Small intestine (tissue), 7 donors: Measurements from ENCODE around the gene IL17RC. TPM values are rescaled to one million over a fixed set of nuclear protein-coding genes. Genes with fewer than 3 reads are reported as not detected.
"Not testable (repeated sequence)": the region's sequence is repeated elsewhere in the genome, so short reads cannot be mapped to it uniquely, and the experiment has no call there.

Experiments
- DNase-seq, 2 donors: peaks; one replicate each; pipeline versions ENCODE4 v3.0.0 to v3.0.0-alpha.2; 2013
- FAIRE-seq: peaks from 2 replicates; lab custom pipeline; 2012; peaks lifted over from hg19 to GRCh38; lab: Jason Lieb, UNC
- H3K27ac ChIP-seq, 3 donors: one replicate each; pipeline ENCODE4 v1.5.1; 2013; ENCODE audit warnings: low read length in 2 of 3, mild to moderate bottlenecking in 2 of 3, control low read depth in 1 of 3, inconsistent platforms in 1 of 3, low read depth in 1 of 3, moderate library complexity in 1 of 3
- H3K27me3 ChIP-seq, 3 donors: one replicate each; pipeline ENCODE4 v1.6.1; 2013; ENCODE audit warnings: low read length in 3 of 3, inconsistent platforms in 1 of 3; ENCODE audit not compliant: control insufficient read depth in 3 of 3, insufficient read depth in 3 of 3
- H3K36me3 ChIP-seq, 3 donors: one replicate each; pipeline ENCODE4 v1.6.1; 2013; ENCODE audit warnings: low read length in 3 of 3, inconsistent platforms in 1 of 3, low read depth in 1 of 3, mild to moderate bottlenecking in 1 of 3, moderate library complexity in 1 of 3; ENCODE audit not compliant: control insufficient read depth in 3 of 3, insufficient read depth in 2 of 3
- H3K4me1 ChIP-seq, 3 donors: one replicate each; pipeline ENCODE4 v1.6.1; 2013; ENCODE audit warnings: low read length in 2 of 3, inconsistent platforms in 1 of 3, low read depth in 1 of 3, mild to moderate bottlenecking in 1 of 3, moderate library complexity in 1 of 3; ENCODE audit not compliant: control insufficient read depth in 3 of 3, insufficient read depth in 2 of 3
- H3K4me3 ChIP-seq, 3 donors: one replicate each; pipeline ENCODE4 v1.5.1; 2013; ENCODE audit warnings: low read length in 3 of 3, control low read depth in 1 of 3, inconsistent platforms in 1 of 3, low read depth in 1 of 3, mild to moderate bottlenecking in 1 of 3, moderate library complexity in 1 of 3
- H3K9me3 ChIP-seq, 2 donors: one replicate each; pipeline ENCODE4 v1.6.1; 2013; ENCODE audit warnings: low read depth in 1 of 2, low read length in 1 of 2; ENCODE audit not compliant: control insufficient read depth in 2 of 2, insufficient read depth in 1 of 2
- WGBS, 3 donors: extraction: QIAGEN DNeasy Blood & Tissue Kit; methylation state at CpG; one replicate each; pipeline ENCODE4 v1.1.7; 2013; 5-methylcytosine and 5-hydroxymethylcytosine counted together
- polyA plus RNA-seq, 4 donors: library from polyadenylated mRNA; stranded (reverse) in 3 of 4; unstranded in 1 of 4; fragments of 200-250 nt in 3 of 4; fragments of 120-200 nt in 1 of 4; gene quantifications; one replicate each; pipeline versions ENCODE4 v1.2.1 to v1.2.3, GENCODE V29; 2013
- donor health status: healthy with polysubstance abuse.
- donor health status: control.
- donor health status: control.
- donor health status: Bipolar disorder and iron deficiency.
- donor health status: healthy.

The IL17RC gene
- polyA plus RNA-seq, 4 donors = 35.7 to 96.2 (median 41.3) TPM

- not testable (repeated sequence) for DNase-seq
- 89 to 100% (median 96%) methylated on average over 6 to 32 of the region's 32 CpGs for WGBS, 3 donors
These were observed 23.0 kb downstream of the IL17RC start for GRCh38 chr3:9939906-9940305.

GRCh38 chr3:9940746-9941145 lies 23.8 kb downstream of the IL17RC start:
- FAIRE-seq (no peak), DNase-seq (no peak)
- Histone ChIP-seq H3K27ac (no peak overlapping the region), H3K4me3 (no peak overlapping the region), H3K9me3 (no peaks in the 10 kb centered on the region), H3K27me3 (no peaks in the 10 kb centered on the region), H3K4me1 (no peaks in the 10 kb centered on the region), H3K36me3 (peaks cover 3 to 52% (median 13%) of the 10 kb centered on the region in 3 donors)
- 96 to 98% (median 98%) methylated on average over 10 of the region's 10 CpGs for WGBS, 3 donors

More at GRCh38 chr3:9939906-9940305, 23.0 kb downstream of the IL17RC start:
- not testable (repeated sequence) for H3K27me3 ChIP-seq, H3K4me3 ChIP-seq, H3K4me1 ChIP-seq, H3K9me3 ChIP-seq, H3K27ac ChIP-seq, FAIRE-seq
- H3K36me3 ChIP-seq = peaks cover 3 to 56% (median 13%) of the 10 kb centered on the region in 3 donors

GRCh38 chr3:9942164-9942563 lies 25.3 kb downstream of the IL17RC start:
- FAIRE-seq (no peak), DNase-seq (no peak)
- Histone ChIP-seq H3K27me3 (no peaks in the 10 kb centered on the region), H3K9me3 (no peaks in the 10 kb centered on the region), H3K4me1 (peaks cover 0 to 5% (median 0%) of the 10 kb centered on the region in 3 donors), H3K4me3 (no peak overlapping the region), H3K27ac (no peak overlapping the region), H3K36me3 (peaks cover 3 to 49% (median 13%) of the 10 kb centered on the region in 3 donors)
- 86 to 90% (median 87%) methylated on average over 4 of the region's 4 CpGs for WGBS, 3 donors

GRCh38 chr3:9942934-9943690 lies 26.2 kb downstream of the IL17RC start:
- Histone ChIP-seq H3K4me3 (no peak overlapping the region), H3K27me3 (no peaks in the 10 kb centered on the region), H3K4me1 (peaks cover 0 to 7% (median 0%) of the 10 kb centered on the region in 3 donors), H3K27ac (no peak overlapping the region), H3K9me3 (no peaks in the 10 kb centered on the region), H3K36me3 (peaks cover 3 to 40% (median 9%) of the 10 kb centered on the region in 3 donors)
- no peak for FAIRE-seq
- no peak for DNase-seq
- 84 to 94% (median 90%) methylated on average over 11 of the region's 11 CpGs for WGBS, 3 donors

DNA sequence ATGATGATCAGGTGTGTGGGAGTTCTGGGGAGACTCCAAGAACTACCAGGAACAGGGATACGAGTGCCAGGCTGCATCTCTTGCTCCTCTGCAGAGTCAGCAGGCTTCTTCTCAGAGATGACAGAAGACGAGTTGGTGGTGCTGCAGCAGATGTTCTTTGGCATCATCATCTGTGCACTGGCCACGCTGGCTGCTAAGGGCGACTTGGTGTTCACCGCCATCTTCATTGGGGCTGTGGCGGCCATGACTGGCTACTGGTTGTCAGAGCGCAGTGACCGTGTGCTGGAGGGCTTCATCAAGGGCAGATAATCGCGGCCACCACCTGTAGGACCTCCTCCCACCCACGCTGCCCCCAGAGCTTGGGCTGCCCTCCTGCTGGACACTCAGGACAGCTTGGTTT lies 27.4 kb downstream of the IL17RC start:
- 89 to 94% (median 94%) methylated on average over 11 of the region's 11 CpGs for WGBS, 3 donors
- FAIRE-seq (no peak), DNase-seq (no peak)
- Histone ChIP-seq H3K4me1 (peaks cover 0 to 7% (median 0%) of the 10 kb centered on the region in 3 donors), H3K27me3 (no peaks in the 10 kb centered on the region), H3K9me3 (no peaks in the 10 kb centered on the region), H3K36me3 (peaks cover 3 to 41% (median 7%) of the 10 kb centered on the region in 3 donors), H3K27ac (no peak overlapping the region), H3K4me3 (no peak overlapping the region)

DNA sequence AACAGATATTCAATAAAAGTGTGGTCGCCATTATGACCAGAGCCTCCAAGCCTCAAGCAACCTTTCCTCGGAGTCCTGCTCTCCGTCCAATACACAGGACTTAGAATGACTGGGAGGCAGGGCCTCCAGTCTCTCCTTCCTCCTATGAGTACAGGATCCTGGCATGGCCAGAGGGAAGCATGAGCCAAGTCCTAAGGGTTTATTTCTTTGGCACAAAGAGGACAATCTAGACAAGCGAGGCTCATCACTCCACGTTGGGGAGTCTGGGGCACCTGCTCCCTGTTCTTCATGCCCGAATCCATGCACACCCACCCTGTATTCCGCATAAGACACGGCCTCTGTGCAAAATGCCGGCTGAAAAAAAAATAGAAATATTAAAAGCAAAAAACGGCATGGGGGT lies 28.5 kb downstream of the IL17RC start:
- H3K4me3 ChIP-seq = no peak overlapping the region

DNA sequence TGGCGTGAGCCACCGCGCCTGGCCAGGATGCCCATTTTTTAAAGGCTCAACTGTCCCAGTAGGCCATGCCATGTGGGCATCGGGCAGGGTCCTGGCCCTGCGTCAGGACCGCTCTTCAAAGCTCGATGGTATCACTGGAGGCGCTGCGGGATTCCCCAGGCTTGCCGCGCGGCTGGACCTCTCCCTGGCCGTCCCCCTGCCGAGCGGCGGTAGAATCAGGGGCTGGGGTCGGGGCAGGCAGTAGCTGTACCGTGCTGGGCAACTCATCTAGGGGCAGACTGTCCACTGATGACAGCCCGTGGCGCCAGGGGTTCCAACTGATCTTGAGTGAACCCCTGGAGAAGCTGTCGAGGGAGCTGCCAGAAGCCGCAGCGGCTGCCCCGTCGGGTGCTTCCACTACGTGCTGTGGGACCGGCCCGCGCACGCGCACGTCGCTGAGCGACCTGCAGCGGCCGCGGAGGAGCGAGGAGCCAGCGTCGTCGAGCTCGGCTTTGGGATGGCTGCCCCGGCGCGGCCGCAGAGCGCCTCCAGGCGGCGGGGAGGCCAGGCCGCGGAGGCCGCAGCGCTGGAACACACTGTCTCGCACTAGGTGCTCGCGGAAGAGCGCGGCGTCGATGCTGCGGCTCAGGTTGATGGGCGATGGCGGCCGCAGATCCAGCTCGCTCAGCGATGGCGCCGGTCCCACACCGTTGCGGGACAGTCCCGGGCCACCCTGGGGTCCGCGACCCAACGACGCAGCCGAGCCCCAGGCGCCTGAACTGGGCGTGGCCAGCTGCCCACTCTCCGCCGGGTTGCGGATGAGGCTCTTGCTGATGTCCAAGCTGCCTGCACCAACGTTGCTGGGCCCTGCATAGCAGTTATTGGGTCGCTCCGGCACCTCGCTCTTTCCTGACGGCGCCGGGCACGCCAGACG lies 29.5 kb downstream of the IL17RC start:
- Histone ChIP-seq H3K27me3 (peaks cover 0 to 2% (median 0%) of the 10 kb centered on the region in 3 donors), H3K9me3 (no peaks in the 10 kb centered on the region), H3K36me3 (peaks cover 0 to 44% (median 4%) of the 10 kb centered on the region in 3 donors), H3K27ac (peak overlapping the region; percentile 34 to 74 (median 73)), H3K4me3 (peak overlapping the region; percentile 9 to 64 (median 48)), H3K4me1 (peaks cover 0 to 7% (median 0%) of the 10 kb centered on the region in 3 donors)
- FAIRE-seq (no peak), DNase-seq (peak; percentile 91 to 95)
- WGBS, 3 donors = 6 to 18% (median 16%) methylated on average over 80 to 90 of the region's 90 CpGs

More for the DNA sequence above, 28.5 kb downstream of the IL17RC start:
- no peak for DNase-seq
- H3K4me1 ChIP-seq = peaks cover 0 to 7% (median 0%) of the 10 kb centered on the region in 3 donors
- no peak for FAIRE-seq
- H3K9me3 ChIP-seq = no peaks in the 10 kb centered on the region
- H3K27me3 ChIP-seq = no peaks in the 10 kb centered on the region
- H3K36me3 ChIP-seq = peaks cover 3 to 50% (median 7%) of the 10 kb centered on the region in 3 donors
- 81 to 85% (median 84%) methylated on average over 10 of the region's 10 CpGs for WGBS, 3 donors
- no peak overlapping the region for H3K27ac ChIP-seq
